Smooth muscle cell (in vitro differentiated cells): ENCODE results near the gene PNPT1. TPM values are rescaled to one million over a fixed set of nuclear protein-coding genes. Genes with fewer than 3 reads are reported as not detected.

Experiments
- DNase-seq: peaks from one replicate; lab custom pipeline; 2025; ENCODE audit not compliant: unreplicated experiment; lab: John Stamatoyannopoulos, UW
- H2AFZ ChIP-seq: fragments of 200-600 bp; sonication (generic); 2 replicates; pipeline ENCODE4 v1.6.0; 2016; ENCODE audit warnings: antibody characterized with exemption, low read depth, mild to moderate bottlenecking
- H3F3A ChIP-seq: fragments of 200-600 bp; sonication (generic); 2 replicates; pipeline ENCODE4 v1.6.0; 2017; ENCODE audit warnings: antibody characterized with exemption, low read depth
- H3K27ac ChIP-seq: fragments of 200-600 bp; sonication (generic); 2 replicates; pipeline ENCODE4 v1.5.1; 2016; ENCODE audit warnings: low read depth, mild to moderate bottlenecking
- H3K27me3 ChIP-seq: fragments of 200-600 bp; sonication (generic); 2 replicates; pipeline ENCODE4 v1.6.1; 2016; ENCODE audit warnings: low read depth, mild to moderate bottlenecking
- H3K36me3 ChIP-seq: fragments of 200-600 bp; sonication (generic); 2 replicates; pipeline ENCODE4 v1.5.1; 2016; ENCODE audit warnings: low read depth
- H3K4me1 ChIP-seq: fragments of 200-600 bp; sonication (generic); 2 replicates; pipeline ENCODE4 v1.5.1; 2016; ENCODE audit warnings: low read depth
- H3K4me2 ChIP-seq: fragments of 200-600 bp; sonication (generic); 2 replicates; pipeline ENCODE4 v1.6.0; 2016; ENCODE audit warnings: mild to moderate bottlenecking
- H3K4me3 ChIP-seq: fragments of 200-600 bp; sonication (generic); 2 replicates; pipeline ENCODE4 v1.5.1; 2016; ENCODE audit warnings: mild to moderate bottlenecking
- H3K79me2 ChIP-seq: fragments of 200-600 bp; sonication (generic); 2 replicates; pipeline ENCODE4 v1.6.0; 2016; ENCODE audit warnings: low read depth, mild to moderate bottlenecking
- H3K9ac ChIP-seq: fragments of 200-600 bp; sonication (generic); 2 replicates; pipeline ENCODE4 v1.6.0; 2016; ENCODE audit warnings: low read depth
- H3K9me3 ChIP-seq: fragments of 200-600 bp; sonication (generic); replicated peaks from 2 replicates; pipeline ENCODE4 v1.5.1; 2016; ENCODE audit warnings: low read depth
- H4K20me1 ChIP-seq: fragments of 200-600 bp; sonication (generic); 2 replicates; pipeline ENCODE4 v1.6.0; 2016; ENCODE audit warnings: low read depth
- WGBS: methylation state at CpG from one replicate; pipeline ENCODE4 v1.1.7; 2016; ENCODE audit warnings: low lambda C conversion rate; 5-methylcytosine and 5-hydroxymethylcytosine counted together
- polyA plus RNA-seq: library from polyadenylated mRNA; unstranded; fragments of >200 nt; fragmentation: Nextera tagmentation; extraction: Ambion mirVana; gene quantifications from 2 replicates; pipeline ENCODE4 v1.2.1, GENCODE V29; 2016
- total RNA-seq: library from RNA; depleted of rRNA; stranded (reverse); fragments of >200 nt; gene quantifications from 2 replicates; pipeline ENCODE4 v1.2.3, GENCODE V29; 2014
- TF ChIP-seq, protein P1 (sequence below): fragments of 200-600 bp; sonication (generic); IDR thresholded peaks from 2 replicates; pipeline ENCODE4 v1.5.1; 2017; ENCODE audit warnings: borderline replicate concordance, mild to moderate bottlenecking, antibody characterized with exemption; ENCODE audit not compliant: insufficient read depth, poor library complexity, severe bottlenecking

The PNPT1 gene
- total and polyA plus RNA-seq, 2 experiments from 2014 or later: 7.9 to 16.9 TPM

DNA sequence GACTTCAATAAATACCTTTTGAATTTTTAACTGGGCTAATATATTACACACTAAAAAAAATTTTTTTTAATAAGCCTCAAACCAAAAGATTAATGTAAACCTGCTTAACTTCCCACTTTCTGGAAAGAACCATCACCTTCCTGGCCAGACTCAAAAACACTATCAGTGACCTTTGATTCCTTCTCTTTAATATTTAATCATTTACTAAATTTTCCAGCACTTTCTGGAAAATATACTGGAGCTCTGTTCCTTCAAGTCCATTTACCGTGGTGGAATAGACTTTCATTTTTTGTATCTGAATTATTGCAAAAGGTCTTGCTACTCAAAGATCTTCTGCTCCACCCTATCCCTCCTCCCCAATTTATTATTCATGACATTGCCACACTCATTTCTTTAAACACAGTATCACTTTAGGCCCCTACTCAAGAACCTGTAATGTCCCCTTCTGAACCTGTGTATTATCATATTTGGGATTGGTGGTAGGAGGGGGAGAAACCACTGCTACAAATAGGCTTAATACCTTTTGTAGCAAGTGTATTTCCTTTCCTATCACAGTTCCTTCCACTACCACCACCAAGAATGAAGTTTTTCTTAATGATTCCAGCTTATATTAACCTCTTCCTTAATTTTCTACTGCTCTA is 83.6 kb downstream of the PNPT1 start:
- peaks cover 62% of the 10 kb centered on the region for H4K20me1 ChIP-seq
- no peak overlapping the region for H3K27ac ChIP-seq
- peaks cover 91% of the 10 kb centered on the region for H3K79me2 ChIP-seq
- WGBS: 97% methylated on average over 1 of the region's 1 CpG
- TF ChIP-seq, protein P1, sequence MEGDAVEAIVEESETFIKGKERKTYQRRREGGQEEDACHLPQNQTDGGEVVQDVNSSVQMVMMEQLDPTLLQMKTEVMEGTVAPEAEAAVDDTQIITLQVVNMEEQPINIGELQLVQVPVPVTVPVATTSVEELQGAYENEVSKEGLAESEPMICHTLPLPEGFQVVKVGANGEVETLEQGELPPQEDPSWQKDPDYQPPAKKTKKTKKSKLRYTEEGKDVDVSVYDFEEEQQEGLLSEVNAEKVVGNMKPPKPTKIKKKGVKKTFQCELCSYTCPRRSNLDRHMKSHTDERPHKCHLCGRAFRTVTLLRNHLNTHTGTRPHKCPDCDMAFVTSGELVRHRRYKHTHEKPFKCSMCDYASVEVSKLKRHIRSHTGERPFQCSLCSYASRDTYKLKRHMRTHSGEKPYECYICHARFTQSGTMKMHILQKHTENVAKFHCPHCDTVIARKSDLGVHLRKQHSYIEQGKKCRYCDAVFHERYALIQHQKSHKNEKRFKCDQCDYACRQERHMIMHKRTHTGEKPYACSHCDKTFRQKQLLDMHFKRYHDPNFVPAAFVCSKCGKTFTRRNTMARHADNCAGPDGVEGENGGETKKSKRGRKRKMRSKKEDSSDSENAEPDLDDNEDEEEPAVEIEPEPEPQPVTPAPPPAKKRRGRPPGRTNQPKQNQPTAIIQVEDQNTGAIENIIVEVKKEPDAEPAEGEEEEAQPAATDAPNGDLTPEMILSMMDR: no peak
- no peak overlapping the region for H2AFZ ChIP-seq
- no peaks in the 10 kb centered on the region for H3K9me3 ChIP-seq
- H3K27me3 ChIP-seq: no peaks in the 10 kb centered on the region
- DNase-seq: no peak
- H3K4me3 ChIP-seq: no peak overlapping the region
- no peak overlapping the region for H3K9ac ChIP-seq
- no peak overlapping the region for H3K4me2 ChIP-seq
- H3K36me3 ChIP-seq: peaks cover 3% of the 10 kb centered on the region
- peaks cover 2% of the 10 kb centered on the region for H3K4me1 ChIP-seq
- no peaks in the 10 kb centered on the region for H3F3A ChIP-seq

DNA sequence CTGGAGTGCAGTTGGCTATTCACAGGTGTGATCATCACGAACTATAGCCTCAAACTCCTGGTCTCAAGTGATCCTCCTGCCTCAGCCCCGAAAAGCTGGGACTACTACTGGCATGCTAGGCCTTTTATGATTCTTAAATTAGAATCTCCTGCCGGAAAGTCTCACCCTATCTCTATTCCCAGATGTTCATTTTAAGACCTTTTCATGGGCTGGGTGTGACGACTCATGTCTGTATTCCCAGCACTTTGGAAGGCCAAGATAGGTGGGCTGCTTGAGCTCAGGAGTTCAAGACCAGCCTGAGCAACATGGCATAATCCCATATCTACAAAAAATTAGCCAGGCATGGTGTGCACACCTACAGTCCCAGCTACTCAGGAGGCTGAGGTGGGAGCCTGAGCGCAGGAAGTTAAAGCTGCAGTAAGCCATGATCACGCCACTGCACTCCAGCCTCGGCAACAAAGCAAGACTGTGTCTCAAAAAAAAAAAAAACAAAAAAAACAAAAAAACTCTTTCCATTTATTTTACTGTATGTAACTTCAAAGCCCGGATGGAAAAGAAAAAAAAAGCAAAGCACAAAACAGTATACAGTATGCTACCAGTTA is 84.3 kb downstream of the PNPT1 start:
- Histone ChIP-seq H3K4me1 (no peaks in the 10 kb centered on the region), H3K4me2 (no peak overlapping the region), H3K27ac (no peak overlapping the region), H3K27me3 (no peaks in the 10 kb centered on the region), H3K79me2 (peaks cover 91% of the 10 kb centered on the region), H3K9ac (no peak overlapping the region), H4K20me1 (peaks cover 62% of the 10 kb centered on the region), H3K9me3 (no peaks in the 10 kb centered on the region), H3F3A (no peaks in the 10 kb centered on the region), H2AFZ (no peak overlapping the region), H3K36me3 (peaks cover 3% of the 10 kb centered on the region), H3K4me3 (no peak overlapping the region)
- 89% methylated on average over 8 of the region's 8 CpGs for WGBS
- no peak for DNase-seq
- TF ChIP-seq, protein P1: no peak

DNA sequence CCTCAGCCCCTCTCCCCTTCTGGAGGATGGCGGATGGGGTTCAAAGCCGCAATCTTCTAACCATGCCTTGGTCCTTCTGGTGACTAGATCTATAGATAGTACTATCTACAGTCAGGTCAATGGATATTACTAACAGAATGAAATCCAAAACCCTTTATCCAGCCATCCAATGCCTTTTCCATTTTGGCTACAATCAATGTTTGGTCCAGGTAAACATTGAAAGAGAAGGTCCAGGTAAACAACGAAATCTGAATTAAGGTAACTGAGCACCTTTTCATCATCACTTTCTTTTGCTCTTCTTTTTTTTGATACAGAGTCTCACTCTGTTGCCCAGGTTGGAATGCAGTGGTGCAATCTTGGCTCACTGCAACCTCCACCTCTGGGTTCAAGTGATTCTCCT is 85.9 kb downstream of the PNPT1 start:
- Histone ChIP-seq H3K36me3 (peaks cover 4% of the 10 kb centered on the region), H3K9ac (no peak overlapping the region), H2AFZ (no peak overlapping the region), H3K9me3 (no peaks in the 10 kb centered on the region), H3K27ac (no peak overlapping the region), H3K79me2 (peaks cover 91% of the 10 kb centered on the region), H3K4me1 (no peaks in the 10 kb centered on the region), H3K4me2 (no peak overlapping the region), H3F3A (no peaks in the 10 kb centered on the region), H3K27me3 (no peaks in the 10 kb centered on the region), H4K20me1 (peaks cover 59% of the 10 kb centered on the region), H3K4me3 (no peak overlapping the region)
- 100% methylated on average over 3 of the region's 3 CpGs for WGBS
- TF ChIP-seq, protein P1: no peak
- no peak for DNase-seq
